HG03045 (cell line): ENCODE results near the gene LSM2.
A peak's percentile ranks its signal among the peaks of the same experiment; 100 is the strongest.

ENCODE experiments used
- ATAC-seq: cut with Tn5 transposase; IDR thresholded peaks from one replicate; pipeline ENCODE4 v1.9.1; 2021; ENCODE audit warnings: mild to moderate bottlenecking, moderate library complexity; ENCODE audit not compliant: unreplicated experiment

LSM2 gene

DNA sequence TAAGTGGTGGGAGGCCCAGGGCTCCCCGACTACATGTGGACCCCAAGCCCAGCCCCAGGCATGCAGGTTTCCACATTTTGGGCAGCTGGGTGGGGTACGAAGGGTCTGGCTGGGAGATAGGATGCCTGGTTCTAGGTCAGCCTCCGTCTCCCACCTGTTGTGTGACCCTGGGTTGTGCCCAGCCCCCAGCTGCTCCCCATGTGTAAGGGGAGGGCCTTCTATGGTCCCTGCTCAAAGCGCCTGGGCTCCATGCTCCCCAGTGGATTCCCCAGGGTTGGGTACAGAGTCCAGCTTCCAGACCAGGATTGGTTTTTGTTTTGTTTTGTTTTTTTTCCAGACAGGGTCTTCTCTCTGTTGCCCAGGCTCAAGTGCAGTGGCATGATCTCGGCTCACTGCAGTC is 28.6 kb downstream of the LSM2 start:
- no peak for ATAC-seq

DNA sequence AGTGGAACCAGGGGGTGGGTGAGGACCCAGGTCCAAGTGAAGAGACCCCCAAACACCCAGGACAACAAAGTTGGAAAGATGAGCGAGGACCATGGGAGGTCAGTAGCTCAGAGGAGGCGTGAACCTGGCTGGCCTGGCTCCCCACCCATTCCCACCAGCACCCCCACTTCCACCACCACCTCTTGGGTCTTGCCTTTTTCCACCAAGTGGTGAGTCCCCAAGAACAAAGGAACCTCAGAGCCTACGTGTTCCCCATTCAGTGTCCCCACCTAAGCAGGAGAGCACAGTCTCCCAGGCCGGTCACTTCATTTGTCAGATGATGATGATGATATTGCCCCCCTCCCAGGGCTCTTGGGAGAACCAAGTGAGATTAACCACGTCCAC is 29.1 kb downstream of the LSM2 start:
- ATAC-seq, result no peak

DNA sequence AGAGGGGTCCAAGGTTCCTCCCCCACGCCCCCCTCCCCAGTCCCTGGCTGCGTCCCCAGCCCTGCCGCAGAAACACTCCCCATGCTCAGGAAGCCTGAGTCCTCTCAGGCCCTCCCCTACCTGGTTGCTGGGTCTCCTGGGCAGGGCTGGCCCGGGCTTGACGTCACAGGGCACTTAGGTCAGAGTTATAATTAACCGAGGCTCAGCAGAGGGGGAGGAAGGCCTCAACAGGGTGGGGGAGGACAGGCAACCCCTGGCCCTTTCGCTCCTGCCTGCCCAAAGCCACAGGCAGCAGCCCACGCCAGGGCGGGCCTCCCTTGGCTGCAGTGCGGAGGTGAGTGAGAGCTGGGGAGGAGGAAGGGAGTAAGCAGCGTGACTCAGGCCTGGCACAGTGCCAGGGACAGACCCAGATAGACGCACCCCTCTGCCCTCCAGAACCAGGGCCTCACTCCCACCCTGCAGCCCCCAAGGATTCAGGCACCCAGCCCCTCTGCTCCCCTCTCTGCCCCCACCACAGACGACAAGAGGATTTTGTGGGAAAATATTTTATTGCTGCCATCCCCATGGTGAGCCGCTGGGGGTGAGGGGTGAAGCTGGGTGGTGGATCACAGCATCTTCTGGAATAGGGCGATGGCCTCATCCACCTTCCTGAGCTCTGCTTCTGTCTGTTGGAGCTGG is 29.6 kb downstream of the LSM2 start, which contains the start of gene VWA7:
Gene VWA7 (minus strand): TSS at position 340 of the 678 bp plus-strand sequence. CDS start 549 bp downstream, outside the sequence.
- ATAC-seq, result peak; percentile 67

DNA sequence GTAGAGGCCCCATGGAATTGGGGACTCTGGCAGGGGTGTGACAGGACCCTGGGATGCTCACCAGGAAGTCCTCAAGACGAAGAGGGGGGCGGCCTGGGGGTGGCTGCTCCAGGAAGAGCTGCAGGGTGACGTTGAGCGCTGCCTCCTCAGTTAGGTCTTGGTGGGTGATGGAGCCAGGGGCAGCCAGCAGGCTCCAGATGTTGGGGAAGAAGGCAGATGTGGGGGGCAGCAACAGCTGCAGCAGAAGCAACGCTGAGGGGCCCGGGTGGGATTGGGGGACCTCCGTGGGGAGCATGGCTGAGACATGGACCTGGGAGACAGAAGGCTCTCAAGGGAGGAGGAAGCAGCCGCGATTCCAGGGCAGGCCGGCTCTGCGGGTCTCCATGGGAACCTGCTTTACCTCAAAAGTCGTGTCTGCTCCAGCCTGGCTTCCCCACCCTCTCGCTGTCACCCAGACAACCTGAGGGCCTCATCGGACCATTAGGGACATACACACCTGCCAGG is 30.2 kb downstream of the LSM2 start:
- no peak for ATAC-seq

DNA sequence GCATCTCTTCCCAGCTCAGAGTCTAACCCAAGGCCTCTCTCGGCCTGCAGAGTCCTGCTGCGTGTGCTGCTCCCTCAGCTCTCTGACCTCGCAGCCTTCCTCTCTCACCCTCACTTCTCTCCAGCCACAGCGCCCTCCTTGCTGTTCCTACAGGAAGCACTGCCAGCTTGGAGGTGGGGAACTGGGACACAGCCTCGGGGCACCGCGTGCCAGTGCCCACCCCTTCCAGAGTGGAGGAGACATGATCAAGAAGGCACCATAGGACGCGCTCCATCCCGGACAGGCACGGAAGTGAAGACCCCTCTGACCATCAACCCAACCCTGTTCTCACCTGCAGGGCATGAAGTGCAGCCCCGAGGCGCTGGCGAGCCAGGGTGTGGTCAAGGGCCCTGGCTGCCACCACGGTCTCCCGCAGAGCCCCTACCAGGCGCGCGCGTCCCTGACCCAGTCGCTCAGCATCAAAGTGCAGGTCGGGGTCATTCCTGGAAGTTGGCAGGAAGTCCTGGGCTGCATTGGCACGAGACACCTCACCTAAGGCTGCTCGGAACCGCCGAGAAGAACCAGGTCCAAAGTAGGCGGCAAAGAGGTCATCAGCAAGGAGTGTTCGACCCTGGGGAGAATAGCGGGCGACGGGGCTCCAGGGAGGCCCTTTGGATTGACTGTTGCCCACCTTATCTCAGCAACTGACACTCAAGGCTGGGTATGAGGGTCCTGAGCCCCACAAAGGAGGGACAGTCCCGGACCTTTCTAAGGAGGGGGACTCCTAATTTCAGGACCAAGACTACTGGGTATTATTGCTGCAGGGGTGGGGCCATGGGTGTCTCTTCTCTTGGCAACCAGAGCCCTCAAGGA is 30.9 kb downstream of the LSM2 start:
- no peak for ATAC-seq

DNA sequence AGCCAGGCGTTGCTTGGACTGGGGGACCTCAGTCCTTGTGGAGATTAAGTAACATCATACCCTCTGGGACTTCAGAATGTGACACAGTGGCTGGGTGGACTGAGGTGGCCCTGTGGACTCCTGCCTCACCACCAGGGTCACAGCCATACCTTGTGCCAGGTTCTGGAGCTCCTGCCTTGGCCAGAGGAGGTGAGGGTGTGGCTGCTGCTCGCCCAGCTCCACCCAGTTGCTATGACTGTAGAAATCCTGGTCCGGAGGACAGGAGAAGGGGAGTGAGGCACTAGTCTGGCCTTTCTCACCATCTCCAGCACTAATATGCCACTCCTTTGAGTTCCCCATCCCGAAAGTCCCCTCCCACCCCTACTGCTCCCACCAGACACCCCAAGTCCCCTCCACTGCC is 31.6 kb downstream of the LSM2 start:
- ATAC-seq, result no peak

DNA sequence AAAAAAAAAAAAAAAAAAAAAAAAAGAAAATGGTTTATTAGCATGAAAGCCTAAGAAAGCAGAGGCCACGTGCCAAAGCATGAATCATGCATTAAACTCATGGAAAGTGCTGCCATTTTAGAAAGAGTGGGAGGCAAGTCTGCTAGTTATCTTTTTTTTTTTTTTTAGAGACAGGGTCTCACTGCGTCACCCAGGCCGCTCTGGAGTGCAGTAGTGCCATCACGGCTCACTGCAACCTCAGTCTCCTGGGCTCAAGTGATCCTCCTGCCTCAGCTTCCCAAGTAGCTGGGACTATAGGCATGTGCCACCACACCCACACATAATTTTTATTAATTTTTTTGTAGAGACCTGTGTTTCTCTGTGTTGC is 34.8 kb downstream of the LSM2 start:
- ATAC-seq, result no peak

DNA sequence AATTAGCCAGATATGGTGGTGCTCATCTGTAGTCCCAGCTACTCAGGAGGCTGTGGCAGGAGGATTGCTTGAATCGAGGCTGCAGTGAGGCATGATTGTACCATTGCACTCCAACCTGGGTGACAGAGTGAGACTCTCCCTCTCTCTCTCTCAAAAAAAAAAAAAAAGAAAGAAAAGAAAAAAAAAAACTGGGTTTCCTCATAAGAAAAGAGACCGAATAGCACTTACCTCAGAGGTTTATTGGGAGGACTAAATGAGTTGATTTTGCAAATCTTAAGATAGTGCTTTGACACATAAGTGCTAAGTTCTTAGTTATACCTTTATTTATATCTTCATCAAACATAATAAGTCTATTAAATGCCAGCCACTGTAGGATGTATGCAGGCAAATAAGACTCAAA is 35.9 kb downstream of the LSM2 start:
- ATAC-seq, result no peak

DNA sequence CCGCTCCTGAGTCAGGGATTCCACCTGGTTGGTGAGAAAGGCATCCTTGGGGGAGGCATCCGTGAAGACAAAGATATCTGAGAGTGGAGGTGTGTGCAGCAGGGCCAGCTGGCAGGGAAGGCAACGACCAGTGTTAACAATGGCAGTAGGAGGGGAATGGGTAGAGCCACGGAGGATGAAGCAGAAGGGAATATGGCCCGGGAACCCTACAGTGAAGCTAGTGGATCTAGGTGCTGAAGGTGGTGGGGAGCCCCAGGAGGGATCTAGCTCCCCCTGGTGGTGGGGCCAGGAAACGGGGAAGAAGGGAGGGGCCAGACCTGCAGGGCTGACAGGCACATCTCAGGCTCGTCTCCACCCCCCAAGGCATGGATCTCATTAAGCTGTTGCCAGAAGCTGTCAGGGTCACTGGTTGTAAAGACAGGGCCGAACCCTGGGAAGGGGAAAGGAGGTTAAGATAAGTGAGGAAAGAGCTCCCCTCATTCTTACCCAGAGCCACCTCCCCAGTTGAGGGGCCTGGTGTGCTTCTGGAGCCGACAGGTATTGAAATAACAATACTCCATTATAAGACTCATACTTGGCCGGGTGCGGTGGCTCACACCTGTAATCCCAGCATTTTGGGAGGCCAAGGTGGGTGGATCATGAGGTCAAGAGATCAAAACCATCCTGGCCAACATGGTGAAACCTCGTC is 36.9 kb downstream of the LSM2 start:
- ATAC-seq, result no peak

DNA sequence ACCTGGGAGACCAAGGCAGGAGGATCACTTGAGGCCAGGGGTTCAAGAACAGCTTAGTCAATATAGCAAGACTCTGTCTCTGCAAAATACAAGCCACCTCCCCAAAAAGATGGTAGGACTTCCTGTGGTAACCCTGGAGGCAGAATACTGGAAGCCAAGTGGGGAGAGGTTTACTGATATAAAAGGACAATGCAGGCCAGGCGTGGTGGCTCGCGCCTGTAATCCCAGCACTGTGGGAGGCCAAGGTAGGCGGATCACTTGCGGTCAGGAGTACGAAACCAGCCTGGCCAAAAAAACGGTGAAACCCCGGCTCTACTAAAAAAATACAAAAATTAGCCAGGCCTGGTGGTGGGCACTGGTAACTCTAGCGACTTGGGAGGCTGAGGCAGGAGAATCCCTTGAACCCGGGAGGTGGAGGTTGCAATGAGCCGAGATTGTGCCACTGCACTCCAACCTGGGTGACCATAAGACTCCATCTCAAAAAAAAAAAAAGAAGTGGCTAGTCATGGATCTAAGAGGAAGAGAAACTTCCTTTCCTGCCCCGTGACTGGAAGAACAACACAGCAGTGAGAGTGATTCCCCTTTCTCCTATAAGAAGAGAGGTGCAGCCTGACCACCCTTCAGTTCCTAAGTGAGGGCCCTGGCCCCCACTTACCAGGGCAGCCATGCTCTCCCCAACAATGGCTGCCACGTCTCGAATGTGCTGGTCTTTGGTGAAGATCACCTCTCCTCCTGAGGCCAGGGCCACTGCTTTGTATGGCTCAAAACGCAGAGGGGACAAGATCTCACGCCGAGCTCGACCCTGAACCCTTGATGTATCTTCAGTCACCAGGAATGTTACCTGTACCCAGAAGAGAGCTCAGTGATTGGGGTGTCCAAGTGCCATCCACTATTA is 38.2 kb downstream of the LSM2 start:
- ATAC-seq, result no peak

DNA sequence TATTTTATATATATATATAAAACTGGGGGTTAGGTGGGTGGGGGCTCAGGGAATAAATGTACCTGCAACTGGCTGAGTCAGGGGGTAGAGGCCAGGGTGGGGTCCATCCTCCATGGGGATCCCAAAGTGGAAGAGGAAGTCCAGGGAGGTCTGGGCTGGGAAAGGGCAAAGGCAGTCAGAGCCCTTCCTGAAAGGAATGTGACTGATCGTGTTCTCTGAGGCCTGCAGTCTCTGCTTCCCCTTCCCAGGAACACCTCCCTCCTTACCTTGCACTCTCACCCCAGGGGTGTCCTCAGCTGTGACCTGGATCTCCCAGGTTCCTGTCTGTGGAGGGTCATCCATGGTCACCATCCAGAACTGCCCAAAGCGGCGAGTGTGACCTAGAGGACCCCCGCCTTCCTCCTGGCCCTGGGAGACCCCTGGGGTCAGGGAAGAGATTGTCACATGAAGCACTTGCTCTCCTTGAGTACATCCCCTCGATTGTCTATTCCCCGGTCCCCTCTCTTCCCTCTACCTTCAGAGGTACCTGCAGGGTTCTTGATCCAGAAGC is 39.6 kb downstream of the LSM2 start:
- no peak for ATAC-seq

DNA sequence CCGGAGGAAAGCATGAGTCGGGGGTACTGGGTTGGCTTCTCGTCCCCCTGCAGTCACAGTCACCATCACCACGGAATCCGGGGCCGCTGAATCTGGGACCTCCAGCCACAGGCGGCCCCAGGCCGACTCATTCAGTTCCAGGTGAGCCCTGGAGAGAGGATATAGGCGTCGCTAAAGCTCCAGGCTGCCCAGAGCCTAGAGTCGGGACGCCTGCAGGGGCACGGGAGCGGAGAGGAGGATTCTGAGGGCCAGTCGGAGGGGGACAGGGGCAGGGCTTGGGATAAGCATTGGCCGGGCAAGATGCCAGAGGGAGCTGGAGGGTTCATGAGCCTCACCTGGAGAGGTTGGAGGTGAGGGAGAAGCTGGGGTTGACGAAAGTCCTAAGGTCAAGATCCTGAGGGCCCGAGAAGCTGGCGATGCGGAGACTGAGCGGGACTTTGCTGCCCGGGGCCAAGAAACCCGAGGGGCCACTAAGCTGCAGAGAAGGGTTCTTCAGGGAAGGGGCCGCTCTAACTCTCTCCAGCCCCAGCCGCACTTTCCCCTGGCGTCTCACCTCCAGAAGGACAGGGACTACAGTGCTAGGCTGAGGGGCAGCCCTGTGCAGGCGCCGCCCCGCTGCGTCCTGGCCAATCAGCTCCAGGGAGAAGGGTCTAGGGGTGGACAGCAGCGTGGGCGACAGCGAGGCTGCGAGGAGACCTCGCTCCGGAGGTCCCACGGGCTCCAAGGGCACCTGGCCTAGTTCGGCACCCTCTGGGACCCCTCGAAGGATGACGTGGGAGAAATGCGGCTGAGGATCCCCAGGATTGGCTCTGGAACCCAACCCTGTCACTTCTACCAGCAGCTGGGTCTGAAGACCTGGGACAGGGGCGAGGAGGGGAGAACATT is 40.6 kb downstream of the LSM2 start:
- no peak for ATAC-seq

DNA sequence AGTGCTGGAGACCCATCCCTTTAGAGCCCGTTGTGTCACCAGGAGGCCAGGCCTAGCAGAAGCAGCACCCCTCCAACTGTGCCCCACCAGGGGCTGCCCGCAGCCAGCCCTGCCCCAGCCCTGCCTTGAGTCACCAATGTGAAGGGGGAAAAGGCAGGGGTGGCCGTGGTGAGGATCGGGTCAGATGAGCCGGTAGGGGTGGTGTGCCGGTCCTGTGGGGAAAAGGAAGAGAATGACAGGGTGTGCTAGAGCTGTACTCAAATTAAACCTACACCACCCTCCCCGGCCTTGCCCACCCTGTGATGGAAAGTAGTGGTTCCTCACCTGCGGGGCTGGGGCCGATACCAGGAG is 41.2 kb downstream of the LSM2 start:
- no peak for ATAC-seq

DNA sequence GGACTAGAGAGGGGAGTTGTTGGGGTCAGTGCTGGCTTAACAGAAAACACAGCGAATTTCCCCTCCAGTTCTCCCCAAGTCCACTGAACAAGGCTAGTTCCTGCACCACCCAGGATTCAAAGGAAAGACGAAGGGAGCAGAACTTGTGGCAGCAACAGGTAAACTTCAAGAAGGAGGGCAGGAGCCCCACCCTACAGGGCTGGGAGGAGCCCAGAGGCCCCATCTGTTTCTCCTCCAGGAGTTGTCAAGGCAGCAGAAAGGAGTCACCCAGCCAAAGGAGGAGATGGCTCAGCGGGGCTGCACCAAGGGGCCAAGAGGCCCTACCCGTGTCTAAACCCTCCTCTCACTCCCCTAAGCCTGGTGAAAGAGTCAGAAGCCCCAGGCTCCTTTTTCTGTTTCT is 42.6 kb downstream of the LSM2 start:
- no peak for ATAC-seq

DNA sequence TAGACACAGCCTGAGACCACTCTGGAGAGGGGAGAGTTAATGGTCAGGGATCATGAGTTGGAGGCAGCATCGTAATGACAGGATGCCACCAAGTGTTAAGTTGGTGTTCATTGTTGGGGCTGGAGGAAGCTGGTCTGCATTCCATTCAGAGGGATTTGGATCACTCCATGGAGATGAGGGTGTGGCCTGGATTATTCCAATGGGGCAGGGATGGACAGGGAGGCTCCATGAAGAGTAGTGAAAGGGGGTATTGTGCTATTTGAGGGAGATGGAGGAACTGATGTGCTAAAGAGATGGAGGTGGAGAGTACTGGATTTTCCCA is 43.2 kb downstream of the LSM2 start:
- no peak for ATAC-seq

DNA sequence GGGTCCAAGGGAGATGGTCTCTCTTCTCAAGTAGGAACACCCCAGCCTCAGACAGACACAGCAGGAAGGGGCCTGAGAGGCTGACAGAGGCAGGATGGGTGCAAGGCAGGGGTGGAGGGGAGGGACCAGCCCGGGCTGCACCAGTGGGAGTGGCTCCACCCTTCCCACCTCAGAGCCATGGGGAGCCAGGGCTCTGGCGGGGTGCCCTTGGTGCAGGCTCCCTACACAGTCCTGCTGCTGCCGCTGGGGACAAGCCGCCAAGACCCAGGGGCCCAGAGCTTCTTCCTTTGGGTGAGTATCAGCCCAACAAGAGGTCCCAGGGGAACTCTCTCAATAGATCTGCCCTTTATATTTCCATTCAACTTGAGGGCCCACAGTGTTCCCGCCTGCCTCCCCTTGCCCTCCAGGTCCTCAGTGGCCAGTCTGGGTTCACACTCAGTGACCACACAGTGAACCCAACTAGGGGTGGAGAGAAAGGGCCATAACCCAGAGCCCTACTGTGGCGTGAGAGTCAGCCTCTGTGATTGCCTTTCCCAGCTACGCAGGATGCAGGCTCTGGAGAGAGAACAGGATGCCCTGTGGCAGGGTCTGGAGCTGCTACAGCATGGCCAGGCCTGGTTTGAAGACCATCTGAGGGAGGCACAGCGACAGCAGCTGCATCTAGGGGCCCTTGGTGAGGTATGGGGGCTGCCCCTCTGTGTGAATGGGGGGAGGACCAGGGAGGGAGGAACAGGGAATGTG is 43.7 kb downstream of the LSM2 start:
- ATAC-seq, result no peak

DNA sequence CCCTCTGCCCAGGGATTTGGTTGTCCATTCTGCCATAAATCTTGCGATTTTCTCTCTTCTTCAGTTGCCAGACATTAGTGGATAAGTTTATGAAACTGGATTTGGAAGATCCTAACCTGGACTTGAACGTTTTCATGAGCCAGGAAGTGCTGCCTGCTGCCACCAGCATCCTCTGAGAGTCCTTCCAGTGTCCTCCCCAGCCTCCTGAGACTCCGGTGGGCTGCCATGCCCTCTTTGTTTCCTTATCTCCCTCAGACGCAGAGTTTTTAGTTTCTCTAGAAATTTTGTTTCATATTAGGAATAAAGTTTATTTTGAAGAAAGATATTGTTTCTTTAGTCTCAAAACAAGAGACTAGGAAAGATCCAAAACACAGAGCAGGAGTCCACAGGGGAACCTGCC is 44.4 kb downstream of the LSM2 start, which contains the start of gene SAPCD1:
Gene SAPCD1 (plus strand): TSS at position 301 of the 400 bp plus-strand sequence. CDS start 399 bp downstream, outside the sequence.
- no peak for ATAC-seq

DNA sequence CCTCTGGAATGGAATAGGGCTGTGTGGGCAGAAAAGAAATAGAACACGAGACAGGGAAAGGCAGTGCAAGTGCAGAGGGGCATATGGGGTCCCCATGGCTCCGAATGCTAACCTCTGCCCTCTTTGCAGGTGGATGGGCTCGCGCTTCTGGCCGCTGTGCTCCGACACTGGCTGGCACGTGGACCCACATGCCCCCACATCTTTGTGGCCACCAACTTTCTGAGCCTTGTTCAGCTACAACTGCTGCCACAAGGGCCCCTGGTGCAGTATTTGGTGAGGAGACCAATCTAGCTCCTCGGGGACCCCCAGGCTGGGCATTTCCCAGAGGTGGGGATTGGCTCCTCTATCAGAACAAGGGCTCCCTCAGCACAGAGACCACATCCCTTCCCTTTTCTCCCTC is 45.4 kb downstream of the LSM2 start:
- ATAC-seq, result no peak

DNA sequence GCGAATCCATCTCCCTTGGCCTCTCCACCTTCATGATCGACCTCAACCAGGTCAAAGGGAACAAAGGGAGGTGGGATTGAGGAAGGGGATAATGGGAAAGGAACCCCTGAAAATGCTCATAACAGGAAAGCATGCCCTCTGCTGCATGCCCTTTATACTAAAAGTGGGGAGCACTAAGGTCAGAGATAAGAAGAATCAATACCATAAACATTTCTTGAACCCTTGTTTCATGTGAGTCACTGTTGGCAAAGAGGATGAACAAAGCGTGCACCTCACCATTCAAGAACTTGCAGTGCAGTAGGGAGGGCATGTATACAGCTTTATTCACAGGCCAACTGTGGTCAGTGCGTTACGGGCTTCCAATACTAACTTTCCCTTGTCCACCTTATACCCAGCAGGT is 46.0 kb downstream of the LSM2 start:
- ATAC-seq, result no peak
